Colonic mucosa (tissue), 4 donors: ENCODE data around the gene CGB1. TPM values are rescaled to one million over a fixed set of nuclear protein-coding genes. Genes with fewer than 3 reads are reported as not detected.

Experiments used
- DNase-seq: peaks from one replicate; pipeline ENCODE4 v3.0.0-alpha.2; 2020
- H3K27ac ChIP-seq: fragments of 200-600 bp; one replicate; pipeline ENCODE4 v1.8.0; 2021
- H3K27me3 ChIP-seq: fragments of 200-600 bp; one replicate; pipeline ENCODE4 v1.8.0; 2021
- H3K36me3 ChIP-seq: fragments of 200-600 bp; one replicate; pipeline ENCODE4 v1.8.0; 2021
- H3K4me1 ChIP-seq: fragments of 200-600 bp; one replicate; pipeline ENCODE4 v1.8.0; 2021; ENCODE audit warnings: mild to moderate bottlenecking
- H3K4me3 ChIP-seq: fragments of 200-600 bp; one replicate; pipeline ENCODE4 v1.8.0; 2021
- H3K9ac ChIP-seq, 2 donors: one replicate each; pipeline ENCODE4 v1.7.0; 2013; ENCODE audit warnings: control low read depth in 2 of 2, low read depth in 2 of 2, low read length in 2 of 2
- H3K9me3 ChIP-seq: fragments of 200-600 bp; one replicate; pipeline ENCODE4 v1.8.0; 2021
- CTCF ChIP-seq: fragments of 200-600 bp; IDR thresholded peaks from one replicate; pipeline ENCODE4 v1.8.0; 2022; ENCODE audit warnings: antibody characterized with exemption, mild to moderate bottlenecking
- intact Hi-C: fragments of 100-400 bp; cut with DNase I; formaldehyde crosslinking; loops from one replicate; pipeline ENCODE4 v1.14.1; 2022
- microRNA-seq: library from miRNA; unstranded; fragments of <30 nt; microRNA quantifications from one replicate; pipeline ENCODE4, GENCODE V29; 2019
- total RNA-seq, 2 donors: library from RNA; stranded (reverse); fragmentation: NEBNext Ultra II Directional in 1 of 2; extraction: Animal tissue kit (Norgen Biotek cat#: 25700) in 1 of 2; gene quantifications; one replicate each; pipeline ENCODE4 v1.2.1, GENCODE V29; 2021
- donor health status: healthy.
- donor health status: DM: no; HTN: no; CAD: no.
- donor health status: DM: no; HTN: no; CAD: no.

CGB1 gene
- total RNA-seq, 2 donors from 2014 or later: not detected

- no peaks in the 10 kb centered on the region for H3K36me3 ChIP-seq
- DNase-seq: no peak
Measured at GRCh38 chr19:48988860-48989259, 47.8 kb downstream of the CGB1 start.

DNA sequence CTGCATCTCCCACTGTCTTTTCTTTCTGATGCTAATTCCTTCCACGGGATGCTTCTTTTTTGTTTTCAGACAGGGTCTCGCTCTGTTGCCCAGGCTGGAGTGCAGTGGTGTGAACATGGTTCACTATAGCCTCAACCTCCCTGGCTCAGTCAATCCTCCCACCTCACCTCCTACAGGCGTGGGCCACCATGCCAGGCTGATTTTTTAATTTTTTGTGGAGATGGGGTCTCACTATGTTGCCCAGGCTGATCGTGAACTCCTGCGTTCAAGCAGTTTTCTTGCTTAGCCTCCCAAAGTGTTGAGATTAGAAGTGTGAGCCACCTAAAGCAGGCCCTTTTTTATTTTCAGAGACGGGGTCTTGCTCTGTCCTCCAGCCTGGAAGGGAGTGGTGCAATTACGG, 48.4 kb downstream of the CGB1 start:
- TF ChIP-seq CTCF: no peak

More at GRCh38 chr19:48988860-48989259, 47.8 kb downstream of the CGB1 start:
- intact Hi-C loops: no loop called here
- H3K27me3 ChIP-seq: no peaks in the 10 kb centered on the region
- H3K27ac ChIP-seq: no peak overlapping the region
- no peak for TF ChIP-seq CTCF
- no peak overlapping the region for H3K9ac ChIP-seq
- peaks cover 9% of the 10 kb centered on the region for H3K4me1 ChIP-seq
- no peaks in the 10 kb centered on the region for H3K9me3 ChIP-seq
- H3K4me3 ChIP-seq: no peak overlapping the region

GRCh38 chr19:48987323-48987722, 49.4 kb downstream of the CGB1 start:
- no peak overlapping the region for H3K4me3 ChIP-seq
- intact Hi-C loops: no loop called here
- no peaks in the 10 kb centered on the region for H3K36me3 ChIP-seq
- no peak for TF ChIP-seq CTCF
- H3K9ac ChIP-seq: no peak overlapping the region
- no peaks in the 10 kb centered on the region for H3K27me3 ChIP-seq
- peaks cover 9% of the 10 kb centered on the region for H3K4me1 ChIP-seq
- no peak overlapping the region for H3K27ac ChIP-seq
- DNase-seq: no peak
- no peaks in the 10 kb centered on the region for H3K9me3 ChIP-seq

More for the DNA sequence above, 48.4 kb downstream of the CGB1 start:
- Histone ChIP-seq H3K36me3 (no peaks in the 10 kb centered on the region), H3K27me3 (no peaks in the 10 kb centered on the region), H3K4me3 (no peak overlapping the region), H3K27ac (no peak overlapping the region), H3K4me1 (peaks cover 9% of the 10 kb centered on the region), H3K9me3 (no peaks in the 10 kb centered on the region), H3K9ac (no peak overlapping the region)
- intact Hi-C loops: no loop called here
- no peak for DNase-seq

GRCh38 chr19:48986211-48986610, 50.5 kb downstream of the CGB1 start:
- Histone ChIP-seq H3K4me1 (peaks cover under 1% of the 10 kb centered on the region), H3K27me3 (no peaks in the 10 kb centered on the region), H3K4me3 (no peak overlapping the region), H3K9ac (no peak overlapping the region), H3K36me3 (no peaks in the 10 kb centered on the region), H3K9me3 (no peaks in the 10 kb centered on the region), H3K27ac (no peak overlapping the region)
- no peak for TF ChIP-seq CTCF
- no peak for DNase-seq
- intact Hi-C loops: no loop called here

DNA sequence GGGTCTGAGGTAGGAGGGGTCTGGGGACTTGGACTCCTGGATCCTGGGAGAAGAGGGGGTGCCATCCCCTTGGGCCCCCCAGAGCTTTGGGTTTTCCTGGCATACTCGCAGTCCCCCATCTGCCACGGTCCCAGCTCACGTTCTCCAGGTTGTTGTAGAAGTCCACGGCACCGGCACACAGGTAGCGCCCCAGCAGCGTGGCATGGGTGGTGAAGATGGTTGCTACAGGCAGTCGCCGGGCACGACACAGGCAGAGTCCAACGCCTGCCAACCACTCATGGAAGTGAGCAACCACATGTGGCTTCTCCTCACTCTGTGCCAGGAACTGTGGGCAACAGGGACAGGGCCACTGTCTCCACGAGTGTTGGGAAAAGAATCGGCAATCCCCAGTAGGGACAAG, 51.0 kb downstream of the CGB1 start:
- no peak for TF ChIP-seq CTCF
- H3K9ac ChIP-seq: no peak overlapping the region
- H3K27ac ChIP-seq: no peak overlapping the region
- H3K27me3 ChIP-seq: no peaks in the 10 kb centered on the region
- no peak for DNase-seq
- no peaks in the 10 kb centered on the region for H3K9me3 ChIP-seq
- no peaks in the 10 kb centered on the region for H3K4me1 ChIP-seq
- no peak overlapping the region for H3K4me3 ChIP-seq
- intact Hi-C loops: no loop called here
- H3K36me3 ChIP-seq: no peaks in the 10 kb centered on the region

Small RNA genes lying within 50 kb of the gene (microRNA-seq; reads per million reads assigned to microRNA genes)
- not detected for gene MIR6798

Other genes starting within 250 kb of the CGB1 start
- gene BCAT2, start 225.9 kb downstream of the CGB1 start, total RNA-seq: 10 to 100 TPM; 74.8 to 85.5 TPM
- 1 to 10 TPM in 1 of 2 donors, under 1 TPM in 1; 0.79 to 2.8 TPM for gene HSD17B14, start 200.4 kb downstream of the CGB1 start, total RNA-seq
- 1 to 10 TPM; 5.6 to 6.6 TPM for gene PLEKHA4, start 168.3 kb downstream of the CGB1 start, total RNA-seq
- gene PPP1R15A, start 164.5 kb downstream of the CGB1 start, total RNA-seq: 10 to 100 TPM; 23.9 to 33.3 TPM
- gene TULP2, start 138.2 kb downstream of the CGB1 start, total RNA-seq: not detected
- gene NUCB1, start 136.6 kb downstream of the CGB1 start, total RNA-seq: 100 to 1,000 TPM; 180 to 184 TPM
- 1 to 10 TPM in 1 of 2 donors, not detected in 1; 1.5 TPM for gene DHDH, start 103.2 kb downstream of the CGB1 start, total RNA-seq
- gene BAX, start 82.0 kb downstream of the CGB1 start, total RNA-seq: 100 to 1,000 TPM; 144 to 223 TPM
- 1,000 to 10,000 TPM; 1,463 to 1,600 TPM for gene FTL, start 71.6 kb downstream of the CGB1 start, total RNA-seq
- 10 to 100 TPM; 48.8 to 54.7 TPM for gene GYS1, start 43.6 kb downstream of the CGB1 start, total RNA-seq
- 100 to 1,000 TPM in 1 of 2 donors, 10 to 100 TPM in 1; 54.1 to 151 TPM for gene RUVBL2, start 43.0 kb downstream of the CGB1 start, total RNA-seq
- gene LHB, start 19.8 kb downstream of the CGB1 start, total RNA-seq: not detected
- gene CGB3, start 12.6 kb downstream of the CGB1 start, total RNA-seq: not detected
- not detected for gene CGB2, start 5.0 kb downstream of the CGB1 start, total RNA-seq
- not detected for gene CGB5, start 7.0 kb upstream of the CGB1 start, total RNA-seq
- not detected for gene CGB8, start 12.2 kb upstream of the CGB1 start, total RNA-seq
- not detected for gene CGB7, start 20.9 kb upstream of the CGB1 start, total RNA-seq
- not detected for gene NTF4, start 27.9 kb upstream of the CGB1 start, total RNA-seq
- gene KCNA7, start 35.8 kb upstream of the CGB1 start, total RNA-seq: not detected
- gene SNRNP70, start 48.6 kb upstream of the CGB1 start, total RNA-seq: 100 to 1,000 TPM; 124 to 204 TPM
- 10 to 100 TPM; 11.8 to 14.6 TPM for gene LIN7B, start 77.5 kb upstream of the CGB1 start, total RNA-seq
- gene C19orf73, start 82.2 kb upstream of the CGB1 start, total RNA-seq: 1 to 10 TPM; 3.5 to 4.8 TPM
- gene PPFIA3, start 82.6 kb upstream of the CGB1 start, total RNA-seq: 10 to 100 TPM; 27.5 to 36.3 TPM
- gene HRC, start 118.5 kb upstream of the CGB1 start, total RNA-seq: 1 to 10 TPM in 1 of 2 donors, under 1 TPM in 1; 0.53 to 1.8 TPM
- gene TRPM4, start 120.9 kb upstream of the CGB1 start, total RNA-seq: 100 to 1,000 TPM; 175 to 307 TPM